Hematopoietic multipotent progenitor cell (in vitro differentiated cells): ENCODE measurements around the gene SMYD5. TPM values are rescaled to one million over a fixed set of nuclear protein-coding genes. Genes with fewer than 3 reads are reported as not detected.
A peak's percentile ranks its signal among the peaks of the same experiment; 100 is the strongest.

Experiments used
- DNase-seq, 3 donors: peaks; one replicate each; pipeline ENCODE4 v3.0.0-alpha.2; 2011 to 2015; ENCODE audit warnings: low read depth in 2 of 3, low spot score in 2 of 3
- total RNA-seq: library from RNA; depleted of rRNA; stranded (reverse); fragments of >200 nt; gene quantifications from one replicate; pipeline ENCODE4 v1.2.3, GENCODE V29; 2012

SMYD5 gene
- total RNA-seq, 1 donor: 23.7 TPM

DNA sequence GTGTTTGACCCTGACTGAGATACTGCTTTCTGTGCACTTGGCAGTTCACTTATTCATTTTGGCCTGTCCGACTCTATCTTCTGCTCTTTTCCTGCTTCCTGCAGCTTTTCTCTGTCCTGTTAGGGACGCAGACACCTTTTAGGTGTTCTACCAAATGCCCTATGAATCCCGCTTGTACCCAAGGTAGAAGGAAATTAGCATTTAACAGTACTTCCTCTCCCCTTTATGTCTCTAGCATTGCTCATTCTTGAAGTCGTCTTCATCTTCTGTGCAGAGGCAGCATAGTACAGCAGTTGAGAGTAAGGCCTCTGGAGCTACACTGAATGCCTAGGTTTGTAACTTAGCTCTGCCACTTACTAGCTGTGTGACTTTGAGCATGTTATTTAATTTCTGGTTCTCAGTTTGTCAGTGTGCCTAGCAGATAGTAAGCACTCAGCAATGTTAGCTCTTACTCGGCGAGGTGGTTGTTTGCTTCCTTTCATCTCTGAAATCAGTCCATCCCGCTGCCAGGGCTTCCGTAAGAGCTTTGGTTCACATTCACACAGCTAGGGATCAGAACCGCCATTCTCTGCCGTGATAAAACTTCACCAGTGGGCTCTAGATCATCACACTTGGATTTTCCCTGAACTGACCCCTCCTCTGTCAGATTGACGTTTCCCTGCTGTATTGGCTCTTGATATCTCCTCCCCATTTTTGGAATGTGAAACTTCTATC is 21.4 kb downstream of the SMYD5 start:
- no peak for DNase-seq

- DNase-seq: no peak
Measured at GRCh38 chr2:73237168-73237567, 23.1 kb downstream of the SMYD5 start.

DNA sequence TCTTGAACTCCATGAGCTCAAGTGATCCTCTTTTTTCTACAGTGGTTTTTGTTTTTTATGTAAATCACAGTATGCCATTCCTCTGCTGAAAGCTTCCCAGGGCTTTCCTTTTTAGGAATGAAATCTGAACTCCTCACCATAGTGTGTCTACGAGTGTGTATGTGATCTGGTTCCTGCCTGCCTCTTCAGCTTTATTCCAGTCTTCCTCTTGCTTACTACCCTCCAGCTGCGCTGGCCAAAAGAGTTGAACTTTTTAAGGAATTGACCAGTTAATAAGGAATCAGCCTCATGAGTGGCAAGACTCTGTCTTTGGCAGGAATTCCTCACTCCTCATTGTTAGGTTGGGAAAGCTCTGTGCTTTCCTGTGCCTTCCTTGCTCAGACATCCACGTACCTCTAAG is 24.1 kb downstream of the SMYD5 start:
- no peak for DNase-seq

DNA sequence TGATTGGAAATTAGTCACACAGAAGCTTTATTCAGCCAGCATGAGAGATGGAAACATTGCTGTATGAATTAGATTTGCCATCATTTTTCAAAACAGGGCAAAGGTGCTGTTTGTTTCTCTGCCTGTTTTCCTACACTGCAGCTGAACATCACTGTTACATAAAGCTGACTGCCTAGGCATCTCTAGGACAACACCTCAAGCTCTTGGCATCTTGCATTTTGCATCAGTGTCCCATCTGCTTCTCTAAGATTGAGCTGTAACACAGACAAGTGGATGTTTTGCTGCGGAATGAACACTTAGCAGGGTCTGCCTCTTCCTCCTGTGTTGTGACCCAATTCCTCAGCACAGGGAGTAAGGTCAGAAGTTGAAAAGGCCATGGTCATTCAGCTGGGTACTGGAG is 24.9 kb downstream of the SMYD5 start:
- DNase-seq: no peak

GRCh38 chr2:73239776-73240175 is 25.7 kb downstream of the SMYD5 start:
- no peak for DNase-seq

GRCh38 chr2:73243884-73244570 is 30.0 kb downstream of the SMYD5 start:
- DNase-seq: no peak

GRCh38 chr2:73244580-73244979 is 30.5 kb downstream of the SMYD5 start:
- no peak for DNase-seq

DNA sequence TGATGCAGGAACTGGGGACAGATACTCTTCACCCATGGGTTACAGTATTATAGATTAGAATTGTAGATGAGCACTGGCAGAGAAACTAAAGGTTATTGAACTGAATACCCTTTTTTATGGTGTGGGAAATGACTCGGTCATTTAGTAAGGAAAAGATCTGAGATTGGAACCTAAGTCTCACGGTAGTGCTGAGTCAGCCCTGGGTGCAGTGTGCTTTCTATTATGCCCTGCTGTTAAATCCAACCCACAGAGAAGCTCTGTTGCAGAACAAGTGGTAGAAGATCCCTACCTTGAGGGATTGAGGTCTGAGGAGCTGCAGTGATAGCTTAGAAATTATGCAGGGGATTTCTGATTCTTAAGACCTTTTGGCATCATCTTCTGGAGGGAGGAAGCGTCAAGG is 32.8 kb downstream of the SMYD5 start:
- no peak for DNase-seq

GRCh38 chr2:73249636-73250035 is 35.6 kb downstream of the SMYD5 start:
- no peak for DNase-seq

DNA sequence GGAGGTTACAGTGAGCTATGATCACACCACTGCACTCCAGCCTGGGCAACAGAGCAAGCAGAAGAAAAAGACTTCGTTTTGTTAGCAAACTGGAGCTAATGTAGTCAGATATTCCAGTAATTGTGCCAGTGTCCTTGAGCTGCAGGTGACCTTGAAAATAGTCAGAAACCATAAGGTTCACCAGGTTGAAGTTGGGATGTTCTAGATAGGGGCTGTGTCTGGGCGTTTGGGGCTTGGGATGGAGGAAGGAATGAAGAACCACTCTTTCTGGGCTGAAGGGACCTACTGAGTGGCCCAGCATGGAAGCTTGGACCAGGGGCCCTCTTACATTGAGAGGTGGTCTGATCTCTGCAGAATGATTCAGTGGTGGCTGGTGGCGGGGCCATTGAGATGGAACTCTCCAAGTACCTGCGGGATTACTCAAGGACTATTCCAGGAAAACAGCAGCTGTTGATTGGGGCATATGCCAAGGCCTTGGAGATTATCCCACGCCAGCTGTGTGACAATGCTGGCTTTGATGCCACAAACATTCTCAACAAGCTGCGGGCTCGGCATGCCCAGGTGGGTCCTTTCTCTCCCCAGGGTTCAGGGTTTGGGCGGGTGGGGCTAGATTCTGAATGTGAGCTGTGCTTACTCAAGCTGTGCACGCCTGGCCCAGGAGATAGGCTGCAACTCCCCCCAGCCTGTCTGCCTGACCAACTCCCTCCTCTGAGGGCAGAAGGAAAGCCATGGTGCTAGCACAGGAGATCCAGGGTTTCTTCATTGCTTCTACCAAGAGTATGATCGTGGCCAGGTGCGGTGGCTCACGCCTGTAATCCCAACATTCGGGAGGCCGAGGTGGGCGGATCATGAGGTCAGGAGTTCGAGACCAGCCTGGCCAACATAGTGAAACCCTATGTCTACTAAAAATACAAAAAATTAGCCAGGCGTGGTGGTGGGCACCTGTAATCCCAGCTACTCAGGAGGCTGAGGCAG is 37.1 kb downstream of the SMYD5 start:
- no peak for DNase-seq

DNA sequence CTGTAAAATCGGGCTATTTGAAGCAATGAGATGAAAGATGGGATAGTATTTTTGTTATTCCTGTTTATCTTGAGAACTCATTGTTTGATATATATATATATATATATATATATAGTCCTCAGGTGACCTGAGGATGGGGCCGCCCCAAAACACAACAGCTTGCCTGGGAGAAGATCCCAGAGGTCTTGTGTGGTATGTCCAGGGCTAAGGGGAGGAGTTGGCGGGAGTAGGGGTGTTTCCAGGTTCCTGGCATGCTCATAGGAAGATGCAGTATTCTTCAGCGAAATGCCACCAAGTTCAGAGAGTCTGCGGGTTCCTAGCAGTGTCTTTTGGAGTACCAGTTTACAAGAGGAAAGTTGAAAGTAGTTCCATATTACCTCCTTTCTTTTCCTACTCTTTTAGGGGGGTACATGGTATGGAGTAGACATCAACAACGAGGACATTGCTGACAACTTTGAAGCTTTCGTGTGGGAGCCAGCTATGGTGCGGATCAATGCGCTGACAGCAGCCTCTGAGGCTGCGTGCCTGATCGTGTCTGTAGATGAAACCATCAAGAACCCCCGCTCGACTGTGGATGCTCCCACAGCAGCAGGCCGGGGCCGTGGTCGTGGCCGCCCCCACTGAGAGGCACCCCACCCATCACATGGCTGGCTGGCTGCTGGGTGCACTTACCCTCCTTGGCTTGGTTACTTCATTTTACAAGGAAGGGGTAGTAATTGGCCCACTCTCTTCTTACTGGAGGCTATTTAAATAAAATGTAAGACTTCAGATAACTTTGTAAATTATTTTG is 38.4 kb downstream of the SMYD5 start:
- DNase-seq: no peak

GRCh38 chr2:73253400-73253799 is 39.4 kb downstream of the SMYD5 start:
- DNase-seq: no peak

- DNase-seq: peak in 1 of 3 donors; percentile 11
Measured at GRCh38 chr2:73253901-73254300, 39.9 kb downstream of the SMYD5 start.

- DNase-seq: no peak
Measured at GRCh38 chr2:73254343-73255006, 40.4 kb downstream of the SMYD5 start.

DNA sequence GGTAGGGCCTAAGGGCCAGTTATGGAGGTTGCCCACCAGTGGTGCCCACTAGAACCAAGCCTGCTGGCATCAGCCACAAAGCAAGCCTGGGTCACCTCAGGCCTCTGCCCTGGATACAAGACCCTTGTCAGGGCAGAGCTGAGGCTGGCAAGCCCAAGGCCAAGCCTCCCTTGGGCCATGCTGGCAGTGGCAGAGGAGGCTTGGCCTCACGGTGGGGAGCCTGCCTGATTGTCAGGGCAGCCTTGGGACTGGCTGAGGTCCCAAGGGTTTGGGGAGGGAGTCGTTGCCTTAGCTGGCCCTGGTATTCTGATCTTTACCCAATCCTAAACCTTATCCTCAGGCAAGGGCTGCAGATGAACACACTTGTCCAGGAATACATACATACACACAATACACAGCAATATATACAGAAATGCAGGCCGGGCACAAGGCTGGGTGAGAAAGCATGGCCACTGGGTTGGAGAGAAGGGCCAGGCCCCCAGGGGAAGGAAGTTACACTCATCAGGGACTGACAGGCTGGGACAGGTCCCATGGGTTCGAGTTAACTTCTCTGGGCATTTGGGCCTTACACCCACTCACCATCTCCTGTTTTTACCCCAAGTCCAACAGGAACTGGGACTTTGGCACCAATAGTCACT is 41.1 kb downstream of the SMYD5 start:
- no peak for DNase-seq

GRCh38 chr2:73255907-73256617 is 42.0 kb downstream of the SMYD5 start:
- no peak for DNase-seq

DNA sequence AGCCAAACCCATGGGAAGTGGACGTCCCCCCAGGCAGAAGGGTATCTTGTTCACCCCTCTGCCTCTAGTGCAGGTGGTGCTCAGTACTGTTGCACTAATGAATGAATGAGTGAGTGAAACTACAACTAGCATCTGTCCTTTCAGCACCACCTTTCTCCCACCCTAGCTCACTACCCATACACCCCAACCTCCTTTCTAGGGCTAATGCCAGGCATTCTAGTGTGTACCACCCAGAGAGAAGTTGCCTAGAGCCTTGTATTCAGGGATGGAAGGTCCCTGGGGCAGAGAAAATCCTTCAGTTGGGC is 42.5 kb downstream of the SMYD5 start:
- no peak for DNase-seq

DNA sequence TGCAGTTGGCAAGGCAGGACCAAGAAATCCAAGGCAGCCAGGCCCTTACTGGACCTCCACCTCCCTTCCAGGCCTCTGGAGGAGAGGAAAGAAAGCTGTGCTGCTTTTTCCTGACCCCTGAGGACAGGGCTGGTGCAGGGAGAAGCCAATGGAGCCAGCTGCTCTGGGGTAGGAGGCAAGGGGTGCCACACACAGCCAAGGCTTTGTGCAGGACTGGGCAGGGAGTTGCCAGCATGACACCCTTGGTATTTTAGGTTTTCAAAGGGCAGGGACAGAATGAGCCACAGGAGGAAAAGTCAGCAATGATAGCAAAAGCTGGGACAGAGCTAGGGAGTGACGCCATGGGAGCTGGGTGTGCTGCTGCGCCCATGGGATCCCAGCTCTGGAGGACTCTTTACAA is 43.0 kb downstream of the SMYD5 start:
- no peak for DNase-seq
